Progenitor cell of endocrine pancreas (in vitro differentiated cells): Measurements from ENCODE around the gene EME2. TPM values are rescaled to one million over a fixed set of nuclear protein-coding genes. Genes with fewer than 3 reads are reported as not detected.

Source experiments
- DNase-seq: peaks from one replicate; pipeline ENCODE4 v3.0.0; 2021; ENCODE audit warnings: low spot score; ENCODE audit not compliant: unreplicated experiment
- H3K27ac Mint-ChIP-seq: 2 replicates; pipeline ENCODE4 v1.8.0; 2021; ENCODE audit warnings: mild to moderate bottlenecking, moderate library complexity, mixed read lengths
- H3K27me3 Mint-ChIP-seq: 2 replicates; pipeline ENCODE4 v1.8.0; 2021; ENCODE audit warnings: mixed read lengths
- H3K36me3 Mint-ChIP-seq: 2 replicates; pipeline ENCODE4 v1.8.0; 2022; ENCODE audit warnings: mixed read lengths; ENCODE audit not compliant: insufficient read depth
- H3K4me1 Mint-ChIP-seq: 2 replicates; pipeline ENCODE4 v1.8.0; 2021; ENCODE audit warnings: low read depth, mixed read lengths
- H3K4me3 Mint-ChIP-seq: 2 replicates; pipeline ENCODE4 v1.8.0; 2021; ENCODE audit warnings: low read depth, mild to moderate bottlenecking, moderate library complexity, mixed read lengths
- H3K9me3 Mint-ChIP-seq: 2 replicates; pipeline ENCODE4 v1.8.0; 2021; ENCODE audit warnings: low read depth, mixed read lengths
- total RNA-seq: library from RNA; stranded (reverse); gene quantifications from 2 replicates; pipeline ENCODE4 v1.2.1, GENCODE V29; 2021
- TF ChIP-seq, protein P1 (sequence below): fragments of 200-600 bp; sonication (generic); IDR thresholded peaks from one replicate; pipeline ENCODE4 v1.5.0; 2021; ENCODE audit warnings: antibody characterized with exemption, mild to moderate bottlenecking; ENCODE audit not compliant: unreplicated experiment

The EME2 gene
- total RNA-seq, 1 donor from 2014 or later: 50.6 TPM

DNA sequence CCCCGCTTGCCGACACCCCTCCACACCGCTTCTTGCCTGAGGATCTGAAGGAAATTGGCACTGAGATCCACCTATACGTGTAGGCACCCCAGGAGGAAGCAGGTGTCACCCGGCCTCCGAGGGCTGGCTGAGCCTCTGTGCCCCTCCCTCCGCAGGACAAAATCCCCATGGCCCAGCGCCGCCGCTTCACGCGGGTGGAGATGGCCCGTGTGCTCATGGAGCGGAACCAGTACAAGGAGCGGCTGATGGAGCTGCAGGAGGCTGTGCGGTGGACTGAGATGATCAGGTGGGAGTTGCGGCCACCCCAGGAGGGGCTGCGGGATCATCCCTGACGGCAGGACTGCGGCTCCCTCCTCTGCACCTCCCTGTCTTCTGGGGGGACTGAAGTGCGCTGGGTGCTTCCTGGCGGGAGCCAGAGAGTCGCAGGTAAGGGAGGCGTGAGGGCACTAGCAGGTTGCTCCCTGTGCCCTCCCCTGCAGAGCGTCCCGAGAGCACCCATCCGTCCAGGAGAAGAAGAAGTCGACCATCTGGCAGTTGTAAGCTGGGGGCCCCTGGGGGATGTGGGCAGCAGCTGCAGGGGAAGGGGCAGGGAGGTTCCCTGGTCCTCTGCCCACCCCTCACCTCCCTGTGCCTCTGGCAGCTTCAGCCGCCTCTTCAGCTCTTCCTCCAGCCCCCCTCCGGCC is 10.3 kb upstream of the EME2 start:
- H3K4me1 Mint-ChIP-seq: peaks cover 3% of the 10 kb centered on the region
- H3K27ac Mint-ChIP-seq: no peak overlapping the region
- DNase-seq: no peak
- H3K27me3 Mint-ChIP-seq: no peaks in the 10 kb centered on the region
- no peaks in the 10 kb centered on the region for H3K9me3 Mint-ChIP-seq
- TF ChIP-seq, protein P1, sequence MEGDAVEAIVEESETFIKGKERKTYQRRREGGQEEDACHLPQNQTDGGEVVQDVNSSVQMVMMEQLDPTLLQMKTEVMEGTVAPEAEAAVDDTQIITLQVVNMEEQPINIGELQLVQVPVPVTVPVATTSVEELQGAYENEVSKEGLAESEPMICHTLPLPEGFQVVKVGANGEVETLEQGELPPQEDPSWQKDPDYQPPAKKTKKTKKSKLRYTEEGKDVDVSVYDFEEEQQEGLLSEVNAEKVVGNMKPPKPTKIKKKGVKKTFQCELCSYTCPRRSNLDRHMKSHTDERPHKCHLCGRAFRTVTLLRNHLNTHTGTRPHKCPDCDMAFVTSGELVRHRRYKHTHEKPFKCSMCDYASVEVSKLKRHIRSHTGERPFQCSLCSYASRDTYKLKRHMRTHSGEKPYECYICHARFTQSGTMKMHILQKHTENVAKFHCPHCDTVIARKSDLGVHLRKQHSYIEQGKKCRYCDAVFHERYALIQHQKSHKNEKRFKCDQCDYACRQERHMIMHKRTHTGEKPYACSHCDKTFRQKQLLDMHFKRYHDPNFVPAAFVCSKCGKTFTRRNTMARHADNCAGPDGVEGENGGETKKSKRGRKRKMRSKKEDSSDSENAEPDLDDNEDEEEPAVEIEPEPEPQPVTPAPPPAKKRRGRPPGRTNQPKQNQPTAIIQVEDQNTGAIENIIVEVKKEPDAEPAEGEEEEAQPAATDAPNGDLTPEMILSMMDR: no peak
- no peak overlapping the region for H3K4me3 Mint-ChIP-seq
- H3K36me3 Mint-ChIP-seq: peaks cover 2% of the 10 kb centered on the region

DNA sequence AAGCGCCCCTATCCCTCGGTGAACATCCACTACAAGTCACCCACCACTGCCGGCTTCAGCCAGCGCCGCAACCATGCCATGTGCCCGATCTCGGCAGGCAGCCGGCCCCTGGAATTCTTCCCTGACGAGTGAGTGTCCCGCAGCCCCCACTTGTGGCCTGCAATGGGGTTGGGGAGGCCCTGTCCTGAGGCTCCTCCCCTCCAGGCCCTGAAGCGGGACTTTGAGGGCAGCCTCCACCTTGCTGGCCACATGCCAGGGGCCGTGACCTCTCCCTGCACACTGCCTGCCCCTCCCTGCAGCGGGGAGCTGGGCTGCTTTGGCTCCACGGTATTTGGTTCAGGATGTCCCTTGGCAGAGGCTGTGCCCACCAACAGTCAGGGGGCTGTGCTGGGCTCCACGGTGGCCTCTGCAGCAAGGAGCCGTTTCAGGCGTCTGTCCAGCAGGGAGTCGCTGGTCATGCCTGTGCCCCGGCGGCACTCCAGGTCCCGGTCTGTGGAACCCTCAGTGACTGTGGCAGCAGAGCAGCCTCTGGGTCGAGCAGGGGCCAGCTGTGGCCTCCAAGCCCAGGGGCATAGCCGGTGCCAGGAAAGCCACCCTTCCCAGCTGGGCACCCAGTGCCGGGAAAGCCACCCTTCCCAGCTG is 9.6 kb upstream of the EME2 start:
- H3K27ac Mint-ChIP-seq: no peak overlapping the region
- peaks cover 2% of the 10 kb centered on the region for H3K36me3 Mint-ChIP-seq
- no peaks in the 10 kb centered on the region for H3K9me3 Mint-ChIP-seq

DNA sequence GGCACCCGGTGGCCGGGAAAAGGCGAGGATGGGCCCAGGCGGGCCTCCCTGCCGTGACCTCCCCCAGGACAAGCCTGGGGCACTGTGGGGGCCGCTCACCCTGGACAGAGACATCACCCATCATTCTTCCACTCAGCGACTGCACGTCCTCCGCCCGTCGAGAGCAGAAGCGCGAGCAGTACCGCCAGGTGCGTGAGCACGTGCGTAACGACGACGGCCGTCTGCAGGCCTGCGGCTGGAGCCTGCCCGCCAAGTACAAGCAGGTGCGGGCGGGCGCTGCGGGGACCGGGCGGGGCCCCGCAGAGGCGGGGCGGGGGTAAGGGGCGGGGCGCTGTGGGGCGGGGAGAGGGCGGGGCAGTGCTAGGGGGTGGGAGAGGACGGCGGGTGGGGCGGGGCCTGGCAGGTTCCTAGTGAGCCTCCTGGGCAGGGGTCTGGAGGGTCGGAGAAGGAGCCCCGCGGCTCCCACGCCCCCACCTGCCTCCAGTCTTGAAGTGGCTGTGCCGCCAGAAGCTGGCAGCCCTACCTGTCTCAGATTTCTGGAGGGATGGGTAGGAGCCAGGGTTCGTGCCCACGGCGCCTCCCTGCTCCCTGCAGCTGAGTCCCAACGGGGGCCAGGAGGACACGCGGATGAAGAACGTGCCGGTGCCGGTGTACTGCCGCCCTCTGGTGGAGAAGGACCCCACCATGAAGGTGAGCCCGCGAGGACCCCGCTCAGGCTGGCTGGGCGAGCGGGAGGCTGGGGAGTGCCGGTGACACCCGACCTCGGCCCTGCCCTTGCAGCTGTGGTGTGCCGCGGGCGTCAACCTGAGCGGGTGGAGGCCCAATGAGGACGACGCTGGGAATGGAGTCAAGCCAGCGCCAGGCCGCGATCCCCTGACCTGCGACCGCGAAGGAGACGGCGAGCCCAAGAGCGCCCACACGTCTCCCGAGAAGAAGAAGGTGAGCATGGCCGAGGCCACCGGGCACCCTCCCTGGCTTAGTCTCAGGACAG is 8.8 kb upstream of the EME2 start:
- H3K4me3 Mint-ChIP-seq: no peak overlapping the region
- H3K9me3 Mint-ChIP-seq: no peaks in the 10 kb centered on the region
- no peaks in the 10 kb centered on the region for H3K27me3 Mint-ChIP-seq
- H3K27ac Mint-ChIP-seq: no peak overlapping the region
- TF ChIP-seq, protein P1: peak; percentile 58
- no peaks in the 10 kb centered on the region for H3K4me1 Mint-ChIP-seq
- peaks cover 3% of the 10 kb centered on the region for H3K36me3 Mint-ChIP-seq
- DNase-seq: no peak

More for the DNA sequence above, 9.6 kb upstream of the EME2 start:
- Mint-ChIP-seq H3K4me3 (no peak overlapping the region), H3K27me3 (no peaks in the 10 kb centered on the region), H3K4me1 (peaks cover 1% of the 10 kb centered on the region)
- DNase-seq: no peak
- TF ChIP-seq, protein P1: no peak

- H3K36me3 Mint-ChIP-seq: peaks cover 2% of the 10 kb centered on the region
- H3K4me1 Mint-ChIP-seq: no peaks in the 10 kb centered on the region
- no peak overlapping the region for H3K4me3 Mint-ChIP-seq
- H3K9me3 Mint-ChIP-seq: no peaks in the 10 kb centered on the region
- H3K27me3 Mint-ChIP-seq: no peaks in the 10 kb centered on the region
- no peak for DNase-seq
- TF ChIP-seq, protein P1: no peak
- no peak overlapping the region for H3K27ac Mint-ChIP-seq
These were observed 7.6 kb upstream of the EME2 start for GRCh38 chr16:1764971-1765370.

- Mint-ChIP-seq H3K4me3 (no peak overlapping the region), H3K4me1 (peaks cover 1% of the 10 kb centered on the region), H3K36me3 (peaks cover 4% of the 10 kb centered on the region), H3K27ac (no peak overlapping the region), H3K9me3 (no peaks in the 10 kb centered on the region), H3K27me3 (no peaks in the 10 kb centered on the region)
- TF ChIP-seq, protein P1: no peak
- no peak for DNase-seq
These were observed 6.8 kb upstream of the EME2 start for GRCh38 chr16:1765826-1766225.
